Activated CD4-positive, alpha-beta T cell treated with anti-CD3 and anti-CD28 coated beads, Interleukin-2, amount 50 U/mL, for 4 hours (primary cell): ENCODE measurements around the gene CRLF3.
"Not testable (repeated sequence)": the region's sequence is repeated elsewhere in the genome, so short reads cannot be mapped to it uniquely, and the experiment has no call there.

Source experiments
- DNase-seq, 2 experiments: peaks; one replicate each; pipeline ENCODE4 v3.0.0-alpha.2; 2020

Gene CRLF3, protein sequence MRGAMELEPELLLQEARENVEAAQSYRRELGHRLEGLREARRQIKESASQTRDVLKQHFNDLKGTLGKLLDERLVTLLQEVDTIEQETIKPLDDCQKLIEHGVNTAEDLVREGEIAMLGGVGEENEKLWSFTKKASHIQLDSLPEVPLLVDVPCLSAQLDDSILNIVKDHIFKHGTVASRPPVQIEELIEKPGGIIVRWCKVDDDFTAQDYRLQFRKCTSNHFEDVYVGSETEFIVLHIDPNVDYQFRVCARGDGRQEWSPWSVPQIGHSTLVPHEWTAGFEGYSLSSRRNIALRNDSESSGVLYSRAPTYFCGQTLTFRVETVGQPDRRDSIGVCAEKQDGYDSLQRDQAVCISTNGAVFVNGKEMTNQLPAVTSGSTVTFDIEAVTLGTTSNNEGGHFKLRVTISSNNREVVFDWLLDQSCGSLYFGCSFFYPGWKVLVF

DNA sequence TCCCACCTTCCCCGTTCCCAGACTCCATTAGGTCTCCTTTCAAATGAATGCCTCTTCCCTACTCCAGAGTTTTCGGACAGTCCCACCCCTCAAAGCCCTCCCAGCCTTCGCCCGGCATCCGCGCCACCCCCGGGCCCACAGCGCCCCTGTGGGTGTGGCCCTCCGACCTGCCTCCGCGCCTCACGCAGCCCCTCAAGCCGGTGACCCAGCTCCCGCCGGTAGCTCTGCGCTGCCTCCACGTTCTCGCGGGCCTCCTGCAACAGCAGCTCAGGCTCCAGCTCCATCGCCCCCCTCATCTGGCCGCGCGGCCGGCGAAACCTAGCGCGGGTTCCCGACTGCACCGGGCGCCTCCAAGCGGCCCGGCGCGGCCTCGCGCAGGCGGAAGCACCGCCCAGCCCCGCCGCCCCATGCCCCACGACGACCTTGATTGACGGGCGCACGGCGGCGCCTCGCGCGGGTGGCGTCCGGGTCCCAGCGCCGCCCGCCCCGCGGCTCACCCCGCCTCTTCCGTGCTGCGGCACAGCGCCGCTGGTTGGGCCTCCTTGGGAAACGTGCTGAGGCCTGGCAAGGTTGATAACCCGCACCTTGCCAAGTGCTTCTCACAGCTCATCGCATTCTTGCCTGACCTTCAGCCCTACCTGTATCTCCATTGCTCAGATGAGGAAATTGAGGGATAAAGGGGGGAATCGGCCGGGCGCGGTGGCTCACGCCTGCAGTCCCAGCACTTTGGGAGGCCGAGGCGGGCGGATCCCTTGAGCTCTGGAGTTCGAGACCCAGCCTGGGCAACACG lies at the start of gene CRLF3:
TSS of gene CRLF3 (minus strand) at position 337 of the 790 bp plus-strand sequence. CDS start at position 296, 41 bp downstream.
- peak; percentile 82 to 84 for DNase-seq

DNA sequence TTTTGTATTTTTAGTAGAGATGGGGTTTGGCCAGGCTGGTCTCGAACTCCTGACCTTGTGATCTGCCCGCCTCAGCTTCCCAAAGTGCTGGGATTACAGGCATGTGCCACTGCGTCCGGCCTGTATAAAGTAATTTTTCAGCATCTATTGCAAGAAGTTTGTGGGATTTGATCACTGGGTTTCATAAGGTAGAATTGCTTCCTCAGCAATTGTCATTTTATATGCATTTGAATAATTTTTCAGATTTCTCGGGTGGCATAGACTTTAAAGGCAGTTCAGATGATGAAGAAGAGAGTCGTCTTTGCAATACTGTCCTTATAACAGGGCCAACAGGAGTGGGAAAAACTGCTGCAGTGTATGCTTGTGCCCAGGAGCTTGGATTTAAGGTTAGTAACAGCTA lies 44.5 kb upstream of the CRLF3 start:
- no peak for DNase-seq

DNA sequence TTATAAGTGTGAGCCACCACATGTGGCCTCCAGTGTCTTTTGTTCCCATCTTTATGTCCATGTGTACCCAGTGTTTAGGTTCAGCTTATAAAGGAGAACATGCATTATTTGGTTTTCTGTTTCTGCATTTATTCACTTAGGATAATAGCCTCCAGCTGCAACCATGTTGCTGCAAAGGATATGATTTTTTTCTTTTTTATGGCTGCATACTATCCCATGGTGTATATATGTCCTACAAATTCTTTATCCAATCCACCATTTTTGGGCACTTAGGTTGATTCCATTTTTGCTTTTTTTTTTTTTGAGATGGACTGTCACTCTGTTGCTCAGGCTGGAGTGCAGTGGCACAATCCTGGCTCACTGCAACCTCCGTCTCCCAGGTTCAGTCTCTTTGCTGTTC lies 40.1 kb upstream of the CRLF3 start:
- DNase-seq, result no peak

DNA sequence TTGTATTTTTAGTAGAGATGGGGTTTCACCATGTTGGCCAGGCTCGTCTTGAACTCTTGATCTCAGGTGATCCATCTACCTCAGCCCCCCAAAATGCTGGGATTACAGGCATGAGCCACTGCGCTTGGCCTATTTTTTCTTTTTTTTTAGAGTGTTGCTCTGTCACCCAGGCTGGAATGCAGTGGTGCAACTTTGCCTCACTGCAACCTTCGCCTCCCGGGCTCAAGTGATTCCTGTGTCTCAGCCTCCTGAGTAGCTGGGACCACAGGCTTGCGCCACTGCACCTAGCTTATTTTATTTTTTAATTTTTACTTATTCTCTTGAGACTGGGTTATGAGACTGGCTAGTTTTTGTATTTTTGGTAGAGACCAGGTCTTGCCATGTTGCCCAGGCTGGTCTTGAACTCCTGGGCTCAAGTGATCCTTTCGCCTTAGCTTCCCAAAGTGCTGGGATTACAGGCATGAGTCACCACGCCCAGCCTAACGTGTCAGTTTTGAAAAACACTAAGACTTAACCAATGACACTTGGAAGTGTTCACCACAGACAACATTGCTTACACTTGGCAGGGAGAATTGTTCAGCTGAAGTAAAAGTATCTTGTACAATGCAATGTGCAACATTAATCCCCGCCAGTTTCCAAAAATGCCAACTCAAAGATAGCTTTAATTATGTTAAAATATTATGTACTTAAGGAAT lies 34.2 kb upstream of the CRLF3 start:
- no peak for DNase-seq

DNA sequence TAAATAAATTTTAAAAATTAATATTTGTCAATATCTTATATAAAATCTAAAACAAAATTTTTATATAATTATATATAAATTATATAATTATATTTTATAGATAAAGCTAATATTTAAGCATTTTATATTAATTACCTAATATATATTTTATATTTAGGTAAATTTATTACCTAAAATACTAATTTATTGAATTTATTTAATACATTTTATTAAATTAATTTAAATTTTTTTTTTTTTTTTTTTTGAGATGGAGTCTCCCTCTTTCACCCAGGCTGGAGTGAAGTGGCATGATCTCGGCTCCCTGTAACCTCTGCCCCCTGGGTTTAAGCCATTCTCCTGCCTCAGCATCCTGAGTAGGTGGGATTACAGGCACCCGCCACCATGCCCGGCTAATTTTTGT lies 29.7 kb upstream of the CRLF3 start:
- DNase-seq, result no peak

DNA sequence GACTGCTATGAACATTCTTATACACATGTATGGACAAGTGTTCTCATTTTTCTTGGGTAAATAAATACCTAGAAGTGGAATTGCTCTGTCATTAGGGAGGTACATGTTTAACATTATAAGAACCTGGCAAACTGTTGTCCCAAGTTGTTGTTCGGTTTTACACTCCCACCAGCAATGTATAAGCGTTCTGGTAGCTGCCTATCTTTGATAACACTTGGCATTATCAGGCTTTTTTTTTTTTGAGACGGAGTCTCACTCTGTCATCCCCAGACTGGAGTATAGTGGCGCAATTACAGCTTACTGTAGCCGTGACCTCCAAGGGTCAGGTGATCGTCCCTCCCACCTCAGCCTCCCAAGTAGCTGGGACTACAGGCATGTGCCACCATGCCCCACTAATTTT lies 23.5 kb upstream of the CRLF3 start:
- no peak for DNase-seq

DNA sequence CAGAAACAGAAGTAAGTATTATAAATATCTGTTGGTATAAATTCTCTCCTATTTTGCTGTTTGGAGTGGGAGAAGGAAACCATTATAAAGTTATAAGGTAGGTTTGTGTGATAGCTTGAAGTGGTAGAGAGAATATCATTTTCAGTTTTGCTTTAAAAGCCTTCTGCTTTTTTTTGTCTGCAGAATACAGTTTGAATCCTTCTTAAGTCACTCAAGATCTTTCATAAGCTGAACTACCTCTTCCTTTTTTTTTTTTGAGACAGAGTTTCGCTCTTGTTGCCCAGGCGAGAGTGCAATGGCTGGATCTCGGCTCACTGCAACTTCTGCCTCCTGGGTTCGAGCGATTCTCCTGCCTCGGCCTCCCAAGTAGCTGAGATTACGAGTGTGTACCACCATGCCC lies 16.3 kb upstream of the CRLF3 start:
- no peak for DNase-seq

DNA sequence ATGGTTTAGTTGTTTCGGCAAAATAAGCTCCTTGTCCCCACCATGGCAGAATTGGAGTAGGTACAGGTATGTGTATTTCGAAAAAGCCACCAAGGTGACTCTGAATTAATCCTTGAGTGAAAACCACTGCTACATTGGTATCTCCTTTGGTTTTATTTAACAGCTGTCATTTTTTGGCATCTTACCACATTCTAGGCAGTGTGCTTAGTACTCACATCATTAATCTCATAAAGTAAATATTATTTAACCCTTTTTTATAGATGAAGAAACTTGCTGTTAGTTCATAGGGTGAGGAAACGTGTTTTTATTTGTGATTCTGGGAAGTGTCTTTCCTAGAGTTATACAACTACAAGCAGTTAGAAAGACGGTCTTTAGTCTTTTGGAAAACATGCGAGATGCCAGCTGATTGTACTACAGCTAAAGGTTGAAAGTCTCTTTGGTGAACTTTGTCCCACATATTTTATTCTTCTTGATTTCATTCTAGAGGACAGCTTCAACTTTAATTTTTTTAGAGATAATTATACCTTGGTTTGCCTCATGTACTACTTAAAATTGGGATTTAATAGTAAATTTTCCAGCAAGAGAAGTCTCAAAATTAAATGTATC lies 13.8 kb upstream of the CRLF3 start:
- no peak for DNase-seq

DNA sequence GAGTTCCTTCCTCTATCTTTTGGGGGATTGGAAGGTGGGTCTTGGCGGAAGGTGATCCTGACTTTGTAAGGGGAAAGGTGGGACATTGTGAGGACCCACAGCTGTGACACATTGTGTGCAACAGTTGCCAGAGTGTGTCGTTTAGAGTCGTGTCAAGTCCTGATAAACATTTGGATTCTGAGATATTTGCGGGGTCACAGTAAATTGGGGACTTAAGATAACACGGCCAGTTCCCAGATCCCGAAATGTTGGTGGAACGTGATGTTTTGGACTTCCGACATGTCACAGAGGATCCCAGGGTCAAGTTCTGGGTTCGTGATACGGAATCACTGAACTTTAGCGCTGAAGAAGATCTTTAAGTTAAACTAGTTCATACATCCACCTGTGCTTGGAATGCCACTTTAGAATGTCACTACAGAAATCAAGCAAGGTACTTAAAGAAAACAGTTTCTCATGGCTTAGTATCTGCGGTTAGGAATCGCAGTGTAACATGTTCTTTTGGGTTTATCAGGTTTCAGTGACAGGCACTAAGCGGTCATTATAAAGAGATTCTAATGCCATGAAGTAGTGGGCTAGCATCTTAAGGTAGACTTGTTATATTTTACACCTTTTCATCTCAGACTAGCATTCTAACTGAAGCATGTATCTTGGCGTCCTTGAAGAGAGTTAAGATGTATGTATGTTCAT lies 8.1 kb upstream of the CRLF3 start:
- DNase-seq, result no peak

DNA sequence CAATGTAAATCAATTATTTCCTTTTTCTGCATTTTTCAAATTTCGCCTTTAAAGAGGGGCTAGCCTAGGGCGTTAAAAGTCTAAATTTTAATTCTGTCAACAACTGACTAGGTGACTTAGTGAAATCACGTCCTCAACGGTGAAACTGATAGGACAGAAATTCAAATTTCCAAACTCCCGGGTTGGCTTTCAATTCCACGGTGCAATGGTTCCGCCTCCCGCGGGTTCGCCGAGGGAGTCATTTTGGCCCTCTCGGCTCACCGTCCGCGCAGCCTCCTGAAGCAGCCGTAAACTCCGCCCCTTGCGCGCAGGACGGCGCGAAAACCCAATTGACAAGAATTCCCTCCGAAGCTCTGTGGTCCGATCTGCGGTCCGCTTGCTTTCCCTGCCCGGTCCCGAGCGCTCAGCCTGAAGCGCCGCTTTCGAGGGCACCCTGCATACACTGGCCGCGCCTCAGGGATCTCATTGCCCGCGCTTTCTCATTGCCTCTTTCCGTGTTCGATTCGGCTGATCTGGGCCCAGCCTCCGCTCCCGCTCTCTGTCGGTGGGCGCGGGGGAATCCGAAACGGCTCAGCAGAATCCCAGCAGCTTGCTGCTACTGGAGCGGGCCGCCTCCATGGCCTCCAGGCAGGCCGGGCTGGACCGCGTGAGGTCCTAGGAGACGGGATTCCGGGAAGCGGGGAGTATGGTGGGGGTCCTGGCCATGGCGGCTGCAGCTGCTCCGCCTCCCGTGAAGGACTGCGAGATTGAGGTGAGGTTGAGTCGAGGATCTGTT lies 7.4 kb upstream of the CRLF3 start, which contains the start of gene ATAD5:
TSS of gene ATAD5 (plus strand) at position 304 of the 775 bp plus-strand sequence. CDS start at position 686, 382 bp downstream.
- DNase-seq, result peak; percentile 81

DNA sequence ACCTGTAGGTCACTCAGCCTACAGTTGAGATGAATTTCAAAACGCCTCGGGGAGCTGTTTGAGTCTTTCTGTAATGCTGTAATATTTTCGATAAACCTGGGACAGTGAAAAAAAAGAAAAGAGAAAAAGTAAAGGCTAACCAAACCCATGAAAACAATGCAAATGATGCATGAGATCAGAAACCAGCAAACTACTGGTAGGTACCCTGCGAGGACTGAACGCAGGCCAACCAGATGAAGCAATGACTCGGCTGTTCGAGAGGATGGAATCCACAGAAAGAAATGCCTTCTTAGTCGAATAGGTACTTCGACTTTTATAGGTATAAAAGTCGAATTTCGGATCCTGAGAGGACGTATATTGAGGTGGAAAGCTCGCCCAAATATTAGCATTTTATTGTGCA lies 6.8 kb upstream of the CRLF3 start:
- no peak for DNase-seq

DNA sequence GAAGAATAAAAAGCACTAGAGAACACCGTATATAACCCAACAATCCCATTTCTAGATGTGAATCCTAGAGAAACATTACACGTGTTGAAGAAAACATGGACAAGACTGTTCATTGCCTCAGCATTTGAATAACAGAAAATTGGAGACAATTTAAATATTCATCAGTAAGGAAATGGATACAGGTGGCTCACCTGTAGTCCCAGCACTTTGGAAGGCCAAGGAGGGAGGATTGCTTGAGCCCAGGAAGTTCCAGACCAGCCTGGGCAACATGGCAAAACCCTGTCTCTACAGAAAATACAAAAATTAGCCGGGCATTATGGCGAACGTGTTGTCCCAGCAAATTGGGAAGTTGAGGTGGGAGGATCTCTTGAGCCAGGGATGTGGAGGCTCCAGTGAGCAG lies 4.5 kb upstream of the CRLF3 start:
- DNase-seq, result no peak

DNA sequence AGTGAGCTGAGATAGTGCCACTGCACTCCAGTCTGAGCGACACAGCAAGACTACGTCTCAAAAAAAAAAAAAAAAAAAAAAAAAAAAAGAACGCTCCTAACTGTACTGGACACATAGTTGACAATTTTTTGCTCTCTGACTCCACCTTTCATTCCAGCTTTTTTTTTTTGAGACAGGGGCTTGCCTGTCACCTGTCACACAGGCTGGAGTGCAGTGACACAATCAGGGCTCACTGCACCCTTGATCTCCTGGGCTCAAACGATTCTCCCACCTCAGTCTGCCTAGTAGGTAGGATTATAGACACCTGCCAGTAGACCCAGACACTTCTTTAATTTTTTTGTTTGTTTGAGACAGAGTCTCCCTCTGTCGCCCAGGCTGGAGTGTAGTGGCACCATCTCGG lies 2.6 kb upstream of the CRLF3 start:
- DNase-seq, result no peak

DNA sequence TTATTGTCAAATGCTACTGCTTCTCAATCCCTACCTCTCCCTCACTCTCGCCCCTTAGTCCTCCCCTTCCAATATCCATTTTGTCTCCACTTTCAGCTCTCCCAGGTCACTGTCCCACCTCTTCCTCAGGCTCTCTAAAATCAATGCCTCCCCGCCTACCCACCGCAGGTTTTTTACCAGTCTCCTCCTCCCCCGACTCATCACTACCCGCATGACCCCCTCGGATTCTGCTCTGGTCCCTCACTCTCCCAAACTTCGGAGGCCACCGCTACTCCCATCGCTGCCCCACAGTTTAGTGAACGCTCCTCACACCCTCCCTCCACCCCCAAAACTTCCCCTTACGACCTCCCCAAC lies 513 bp downstream of the CRLF3 start:
- no peak for DNase-seq

DNA sequence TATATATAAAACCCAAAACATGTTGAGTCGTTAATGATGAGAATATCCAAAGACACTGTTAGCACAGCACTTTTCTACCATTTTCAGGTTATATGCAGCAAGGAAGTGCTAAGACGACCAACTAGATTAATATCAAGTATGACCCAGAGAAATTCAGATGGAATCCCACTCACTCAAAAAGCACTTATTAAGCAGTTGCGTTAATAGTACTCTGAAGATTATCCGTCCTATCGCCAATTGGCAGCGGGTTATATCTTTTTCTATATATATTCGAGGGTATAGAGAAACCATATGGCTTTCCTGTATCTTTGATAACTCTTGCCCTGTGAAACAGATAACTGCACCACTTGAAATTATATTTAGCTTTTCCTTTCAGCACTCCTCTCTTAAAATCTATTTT lies 1.1 kb downstream of the CRLF3 start:
- DNase-seq, result no peak

DNA sequence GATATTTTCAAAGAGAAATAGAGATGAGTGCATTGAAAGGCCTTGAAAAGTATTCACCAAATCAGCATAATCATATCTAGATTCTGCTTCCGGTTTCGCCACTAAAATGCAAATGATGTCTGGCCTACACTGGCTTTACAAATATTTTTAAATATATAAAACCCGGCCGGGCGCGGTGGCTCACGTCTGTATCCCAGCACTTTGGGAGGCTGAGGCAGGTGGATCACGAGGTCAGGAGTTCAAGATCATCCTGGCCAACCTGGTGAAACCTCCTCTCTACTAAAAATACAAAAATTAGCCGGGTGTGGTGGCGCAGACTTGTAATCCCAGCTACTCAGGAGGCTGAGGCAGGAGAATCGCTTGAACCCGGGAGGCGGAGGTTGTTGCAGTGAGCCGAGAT lies 1.6 kb downstream of the CRLF3 start:
- not testable (repeated sequence) for DNase-seq

DNA sequence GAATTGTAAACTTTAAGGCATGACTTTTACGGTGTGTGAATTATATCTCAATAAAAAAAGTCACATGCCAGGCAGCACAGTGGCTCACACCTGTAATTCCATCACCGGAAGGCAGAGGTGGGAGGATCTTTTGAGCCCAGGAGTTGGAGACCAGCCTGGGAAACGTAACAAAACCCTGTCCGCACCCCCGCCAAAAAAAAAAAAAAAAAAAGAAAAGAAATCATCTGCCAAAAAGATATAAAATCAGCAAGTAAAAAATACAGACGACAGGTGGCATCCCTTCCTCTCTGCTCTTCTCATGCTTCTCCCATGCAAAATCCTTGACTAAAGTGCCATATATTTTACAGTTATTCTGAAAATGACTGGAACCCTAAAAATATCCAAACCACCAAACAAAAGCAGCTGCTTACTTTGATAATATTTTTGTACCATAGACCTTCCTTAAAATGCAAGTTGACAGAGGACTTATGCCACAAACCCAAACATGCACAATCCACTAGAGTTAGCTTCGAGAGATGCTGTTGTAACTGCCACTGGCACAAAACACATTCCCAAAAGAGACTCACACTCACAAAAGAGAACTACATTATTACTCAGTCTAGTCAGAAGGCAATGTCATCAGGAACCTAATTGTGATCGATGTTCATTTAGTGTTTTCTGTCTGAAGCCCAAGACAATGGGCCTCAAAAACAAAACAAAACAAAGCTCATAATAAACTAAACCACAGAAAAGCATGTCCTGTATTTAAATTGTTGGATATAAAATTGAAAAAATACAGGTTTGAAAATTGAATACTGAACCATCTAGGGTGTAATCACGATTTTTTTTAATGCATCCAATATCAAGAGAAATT lies 2.4 kb downstream of the CRLF3 start:
- no peak for DNase-seq

DNA sequence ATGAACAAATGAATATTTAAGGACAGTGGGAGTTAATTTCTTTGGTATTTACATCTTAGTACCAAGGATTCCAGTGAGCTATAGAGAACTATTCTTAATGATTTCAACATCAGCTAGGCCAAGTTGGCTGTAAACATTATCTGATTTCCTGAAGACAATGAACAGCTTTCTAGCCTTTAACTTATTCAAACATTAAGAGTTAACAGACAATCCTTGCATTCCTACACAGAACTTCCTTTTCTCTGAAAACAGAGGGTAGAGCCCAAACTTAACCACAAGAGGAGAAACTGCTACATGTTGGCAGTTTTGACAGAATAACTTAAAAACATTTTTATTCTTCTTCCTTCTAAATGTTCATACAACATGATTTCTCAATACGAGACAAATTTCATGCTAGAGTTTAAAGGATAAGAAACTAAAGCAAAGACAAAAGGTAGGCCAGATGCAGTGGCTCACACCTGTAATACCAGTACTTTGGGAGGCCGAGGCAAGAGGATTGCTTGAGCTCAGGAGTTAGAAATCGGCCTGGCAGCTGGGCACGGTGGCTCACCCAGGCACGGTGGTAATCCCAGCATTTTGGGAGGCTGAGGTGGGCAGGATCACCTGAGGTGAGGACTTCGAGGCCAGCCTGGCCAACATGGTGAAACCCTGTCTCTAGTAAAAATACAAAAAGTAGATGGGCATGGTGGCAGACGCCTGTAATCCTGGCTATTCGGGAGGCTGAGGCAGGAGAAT lies 4.4 kb downstream of the CRLF3 start:
- no peak for DNase-seq

DNA sequence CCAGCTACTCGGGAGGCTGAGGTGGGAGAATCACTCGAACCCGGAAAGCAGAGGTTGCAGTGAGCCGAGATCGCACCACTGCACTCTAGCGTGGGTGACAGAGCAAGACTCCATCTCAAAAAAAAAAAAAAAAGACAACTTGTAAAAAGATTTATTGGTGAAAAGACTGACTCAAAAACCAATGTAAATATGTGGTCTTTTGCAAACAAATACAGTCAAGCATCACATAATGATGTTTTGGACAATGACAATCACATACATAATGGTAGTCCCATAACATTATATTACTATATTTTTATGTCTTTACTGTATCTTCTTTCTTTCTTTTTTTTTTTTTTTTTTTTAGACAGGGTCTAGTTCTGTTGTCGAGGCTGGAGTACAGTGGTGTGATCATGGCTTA lies 8.3 kb downstream of the CRLF3 start:
- no peak for DNase-seq

DNA sequence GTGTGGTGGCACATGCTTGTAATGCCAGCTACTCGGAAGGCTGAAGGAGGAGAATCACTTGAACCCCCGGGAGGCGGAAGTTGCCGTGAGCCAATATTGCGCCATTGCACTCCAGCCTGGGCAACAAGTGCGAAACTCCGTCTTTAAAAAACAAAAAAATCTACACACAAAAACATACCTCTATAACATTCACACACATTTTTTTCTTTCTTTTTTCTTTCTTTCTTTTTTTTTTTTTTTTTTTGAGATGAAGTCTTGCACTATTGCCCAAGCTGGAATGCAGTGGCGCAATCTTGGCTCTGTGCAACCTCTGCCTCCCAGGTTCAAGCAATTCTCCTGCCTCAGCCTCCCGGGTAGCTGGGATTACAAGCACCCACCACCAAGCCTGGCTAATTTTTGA lies 9.6 kb downstream of the CRLF3 start:
- DNase-seq, result not testable (repeated sequence)
